Dermis blood vessel endothelial cell (primary cell): ENCODE measurements around the gene PREX1. TPM values are rescaled to one million over a fixed set of nuclear protein-coding genes. Genes with fewer than 3 reads are reported as not detected.

ENCODE experiments used
- DNase-seq: peaks from one replicate; pipeline ENCODE4 v3.0.0; 2010
- total RNA-seq: library from RNA; depleted of rRNA; stranded (reverse); fragments of >200 nt; gene quantifications from 2 replicates; pipeline ENCODE4 v1.2.3, GENCODE V29; 2014

Gene PREX1
- total RNA-seq, 1 donor from 2014 or later = 63.1 TPM

DNA sequence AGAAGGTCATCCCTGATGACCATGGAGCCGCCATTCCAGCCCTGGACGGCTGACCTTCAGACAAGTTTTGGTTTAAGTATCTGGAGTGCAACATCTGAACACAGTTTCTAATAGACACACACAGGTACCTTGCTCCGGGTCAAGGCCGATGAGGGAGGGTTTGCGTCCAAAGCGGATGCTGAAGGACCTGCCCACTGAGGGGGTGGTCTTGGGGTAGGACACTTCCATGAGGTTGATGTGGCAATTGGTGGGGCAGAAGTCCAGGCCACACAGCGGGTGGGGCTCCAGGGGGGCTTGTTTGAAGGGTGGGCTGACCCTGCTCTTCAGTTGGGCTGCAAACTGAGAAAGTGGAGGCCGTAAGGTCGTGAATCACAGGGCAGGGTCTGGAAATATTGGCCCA, 177.9 kb downstream of the PREX1 start:
- no peak for DNase-seq

- no peak for DNase-seq
Measured at GRCh38 chr20:48649104-48649626, 178.6 kb downstream of the PREX1 start.

DNA sequence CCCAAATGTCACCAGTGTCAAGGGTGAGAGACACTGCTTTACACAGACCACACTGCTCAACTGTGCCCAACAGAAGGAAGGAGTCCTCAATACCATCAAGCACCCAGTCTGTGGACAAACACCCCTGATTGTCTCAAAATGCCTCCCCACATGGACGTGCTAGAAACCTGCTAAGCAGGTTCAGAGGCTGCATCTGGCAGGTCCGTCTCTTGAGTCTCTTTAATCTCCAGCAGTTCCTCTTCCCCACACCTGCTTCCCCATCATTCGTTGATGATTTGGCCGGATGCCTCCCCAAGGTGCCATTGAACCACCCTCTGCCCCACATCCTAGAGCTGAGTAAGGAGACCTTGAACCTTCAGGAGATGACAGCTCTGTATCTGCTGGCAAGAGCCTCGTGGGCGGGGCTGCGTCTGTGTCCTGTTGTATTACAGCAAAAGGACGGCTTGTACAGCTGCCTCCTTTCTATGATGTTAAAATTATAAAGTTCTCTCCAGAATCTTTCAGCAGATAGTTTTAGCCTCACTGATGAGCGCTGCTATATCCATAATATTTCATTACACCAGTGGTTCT, 179.2 kb downstream of the PREX1 start:
- DNase-seq = no peak

DNA sequence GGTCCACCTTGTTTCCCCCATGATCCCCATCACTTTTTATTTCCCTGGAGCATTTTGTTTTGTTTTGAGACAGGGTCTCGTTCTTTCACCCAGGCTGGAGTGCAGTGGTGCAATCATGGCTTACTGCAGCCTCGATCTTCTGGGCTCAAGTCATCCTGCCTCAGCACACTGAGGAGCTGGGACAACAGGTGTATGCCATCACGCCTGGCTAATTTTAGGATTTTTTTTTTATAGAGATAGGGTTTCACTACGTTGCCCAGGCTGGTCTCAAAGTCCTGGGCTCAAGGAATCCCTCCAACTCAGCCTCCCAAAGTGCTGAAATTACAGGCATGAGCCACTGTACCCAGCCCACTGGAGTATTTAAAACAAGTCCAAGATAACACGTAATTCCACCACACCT, 179.9 kb downstream of the PREX1 start:
- no peak for DNase-seq

GRCh38 chr20:48645666-48646065, 182.1 kb downstream of the PREX1 start:
- DNase-seq = no peak

- no peak for DNase-seq
Measured at GRCh38 chr20:48644286-48644828, 183.4 kb downstream of the PREX1 start.

GRCh38 chr20:48642105-48642880, 185.5 kb downstream of the PREX1 start:
- DNase-seq = no peak

DNA sequence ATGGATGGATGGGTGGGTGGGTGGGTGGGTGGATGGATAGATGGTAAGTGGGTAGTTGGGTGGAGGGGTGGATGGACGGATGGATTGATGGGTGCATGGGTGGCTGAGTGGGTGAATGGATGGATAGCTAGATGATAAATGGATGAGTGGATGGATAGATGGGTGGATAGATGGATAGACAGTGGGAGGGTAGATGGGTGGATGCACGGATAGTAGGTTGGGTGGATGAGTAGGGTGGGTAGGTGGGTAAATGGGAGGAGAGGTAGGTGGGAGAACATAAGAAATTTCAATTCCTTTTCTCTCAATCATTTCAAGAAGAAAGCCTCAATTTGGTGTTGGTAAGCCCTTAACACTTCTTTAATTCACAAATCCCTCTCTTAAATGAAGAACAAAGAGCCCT, 186.9 kb downstream of the PREX1 start:
- DNase-seq = no peak

DNA sequence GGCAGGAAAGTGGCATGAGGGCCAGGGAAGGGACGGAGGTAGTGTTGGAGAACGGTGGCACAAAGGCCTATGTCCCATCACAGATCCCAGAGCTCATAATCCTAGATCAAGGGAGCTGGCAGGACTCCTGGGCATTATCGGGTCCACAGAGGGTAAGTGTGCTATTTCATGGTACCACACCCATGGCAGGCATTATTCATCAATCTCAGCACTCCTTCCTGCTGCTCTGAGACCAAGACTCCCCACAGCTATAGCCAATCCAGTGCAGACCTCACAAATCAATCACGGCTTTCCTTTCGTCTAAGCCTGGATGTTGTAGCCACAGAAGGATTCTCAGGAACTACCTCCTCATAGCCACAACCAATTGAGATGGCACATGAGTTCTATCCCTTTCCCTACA, 187.9 kb downstream of the PREX1 start:
- DNase-seq = no peak

DNA sequence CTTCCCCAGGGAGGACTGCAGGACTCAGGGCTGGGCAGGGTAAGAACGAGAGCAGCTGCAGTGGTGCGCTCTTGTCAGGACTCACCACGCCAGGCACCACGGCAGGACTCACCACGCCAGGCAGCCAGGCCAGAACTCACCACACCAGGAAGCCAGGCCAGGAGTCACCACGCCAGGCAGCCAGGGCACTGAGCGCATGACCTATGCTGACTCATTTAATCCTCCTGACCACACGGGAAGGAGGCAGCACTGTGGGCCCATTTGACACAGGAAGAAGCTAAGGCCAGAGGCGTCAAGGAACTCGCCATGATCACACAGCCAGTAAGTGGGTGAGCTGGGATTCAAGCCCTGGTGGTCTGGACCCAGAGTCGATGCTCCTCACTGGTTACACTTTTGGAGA, 189.3 kb downstream of the PREX1 start:
- DNase-seq = peak; percentile 88

DNA sequence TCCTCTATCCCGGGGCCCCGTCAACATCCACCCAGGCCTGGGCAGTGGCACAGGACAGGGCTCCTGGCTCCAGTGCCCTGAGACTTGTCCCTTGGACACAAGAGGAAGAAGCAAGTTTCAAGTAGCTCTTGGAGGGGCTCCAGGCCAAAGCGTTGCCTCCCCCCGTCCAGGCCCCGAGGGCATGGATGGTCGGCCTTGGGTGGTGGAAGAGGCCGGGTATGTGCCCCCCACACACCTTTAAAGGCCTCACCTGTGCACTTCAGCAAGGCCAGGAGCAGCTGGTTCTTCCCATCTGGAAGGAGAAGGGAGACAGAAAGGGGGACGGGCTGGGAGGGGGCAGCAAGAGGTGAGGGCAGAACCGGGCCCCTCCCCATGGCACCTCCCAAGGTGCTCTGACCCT, 190.3 kb downstream of the PREX1 start:
- no peak for DNase-seq

GRCh38 chr20:48636301-48636700, 191.5 kb downstream of the PREX1 start:
- DNase-seq = no peak

GRCh38 chr20:48635791-48636267, 192.0 kb downstream of the PREX1 start:
- DNase-seq = peak; percentile 76

GRCh38 chr20:48635361-48635760, 192.4 kb downstream of the PREX1 start:
- DNase-seq = no peak

DNA sequence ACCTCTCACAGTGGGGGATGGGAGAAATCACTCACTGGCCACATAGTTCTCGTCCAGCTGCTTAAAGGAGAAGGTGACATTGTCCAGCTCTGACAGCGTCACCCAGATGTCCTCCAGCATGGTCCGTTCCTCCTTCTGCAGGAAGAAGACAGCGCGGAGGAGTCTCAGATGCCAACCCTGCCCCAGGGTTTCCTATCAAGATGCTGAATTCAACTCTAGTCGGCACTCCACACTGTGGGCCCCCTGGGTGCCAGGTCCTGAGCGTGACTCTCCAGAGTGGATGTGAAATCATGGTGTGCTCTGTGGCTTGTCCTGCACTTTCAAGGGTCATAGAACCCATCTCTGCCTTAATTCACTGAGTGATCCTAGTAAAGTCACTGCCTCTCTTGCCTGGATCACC, 193.2 kb downstream of the PREX1 start:
- no peak for DNase-seq

- no peak for DNase-seq
Measured at GRCh38 chr20:48633620-48634257, 194.1 kb downstream of the PREX1 start.

- no peak for DNase-seq
Measured at GRCh38 chr20:48632825-48633619, 194.8 kb downstream of the PREX1 start.

DNA sequence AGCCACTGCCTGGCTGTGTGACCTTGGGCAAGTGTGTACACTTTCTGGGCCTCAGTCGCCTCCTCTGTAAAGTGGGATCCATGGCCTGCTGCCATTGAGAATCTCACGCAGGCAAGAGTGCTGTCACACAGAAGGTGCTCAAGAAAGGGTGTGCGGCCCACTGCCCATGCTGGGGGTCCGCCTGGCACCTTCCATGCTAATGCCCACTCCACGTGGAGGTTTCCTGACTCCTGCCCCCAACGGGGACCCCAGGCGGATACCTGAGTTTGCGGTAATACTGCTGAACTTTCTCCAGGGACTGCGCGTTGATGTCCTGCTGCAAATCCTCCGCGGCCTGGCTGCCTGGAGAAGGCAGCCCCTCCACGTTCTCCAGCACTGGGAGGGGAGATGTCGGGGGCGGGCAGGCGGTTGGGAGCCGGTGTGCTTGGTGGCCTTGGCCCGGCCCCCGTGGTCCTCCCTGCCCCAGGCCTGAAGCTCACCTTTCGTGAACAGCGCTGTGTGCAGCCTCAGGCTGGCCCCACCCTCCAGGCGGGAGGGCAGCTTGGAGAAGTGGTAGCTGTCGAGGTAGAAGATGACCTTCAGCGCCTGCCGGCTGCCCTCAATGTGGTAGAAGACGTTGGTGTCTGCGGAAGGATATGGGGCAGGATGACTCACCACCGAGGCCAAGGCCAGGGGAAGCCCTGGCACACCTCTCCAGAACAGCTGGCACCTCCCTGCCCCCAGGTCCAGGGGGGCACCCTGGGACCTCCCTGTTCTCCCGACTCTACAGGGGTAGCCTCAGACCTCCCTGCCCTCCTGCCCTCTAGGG, 195.6 kb downstream of the PREX1 start:
- peak; percentile 42 for DNase-seq

- peak; percentile 26 for DNase-seq
Measured at GRCh38 chr20:48631114-48632016, 196.4 kb downstream of the PREX1 start.

- no peak for DNase-seq
Measured at GRCh38 chr20:48630342-48631075, 197.3 kb downstream of the PREX1 start.
